K562 (cell line): ENCODE data around the gene IPP. TPM values are rescaled to one million over a fixed set of nuclear protein-coding genes. Genes with fewer than 3 reads are reported as not detected.

Source experiments
- AFF1 ChIP-seq, 2 experiments: fragments of 450-650 bp; IDR thresholded peaks; 2 replicates each; pipeline ENCODE4 v1.6.1; 2018; ENCODE audit warnings: mild to moderate bottlenecking in 2 of 2, low read depth in 1 of 2; ENCODE audit not compliant: partially characterized antibody in 2 of 2
- ASH1L ChIP-seq: fragments of 450-650 bp; IDR thresholded peaks from 2 replicates; pipeline ENCODE4 v1.6.1; 2018; ENCODE audit warnings: borderline replicate concordance, mild to moderate bottlenecking, low read depth; ENCODE audit not compliant: partially characterized antibody
- ATF6 ChIP-seq: sonication (generic); formaldehyde crosslinking; IDR thresholded peaks from 2 replicates; pipeline ENCODE4 v1.4.0; 2020; ENCODE audit warnings: mild to moderate bottlenecking, missing genetic modification reagents
- CBX5 ChIP-seq: IDR thresholded peaks from 2 replicates; pipeline ENCODE4 v1.6.1; 2014; ENCODE audit warnings: low read depth, borderline replicate concordance
- CGGBP1 ChIP-seq: fragments of 250-450 bp; sonication (Bioruptor Pico); IDR thresholded peaks from 2 replicates; pipeline ENCODE4 v1.9.0; 2021; ENCODE audit warnings: mild to moderate bottlenecking
- DACH1 ChIP-seq: fragments of 450-650 bp; IDR thresholded peaks from 2 replicates; pipeline ENCODE4 v1.6.1; 2018; ENCODE audit not compliant: partially characterized antibody
- DMBX1 ChIP-seq: fragments of 250-450 bp; sonication (Bioruptor Pico); IDR thresholded peaks from 2 replicates; pipeline ENCODE4 v1.8.0; 2022; ENCODE audit warnings: inconsistent platforms, mild to moderate bottlenecking, moderate library complexity, borderline replicate concordance
- FOXM1 ChIP-seq, 2 experiments: fragments of 450-650 bp in 1 of 2; sonication (generic) in 1 of 2; formaldehyde crosslinking in 1 of 2; IDR thresholded peaks; 2 replicates each; pipeline versions ENCODE4 v1.6.1 to v1.9.0; 2017 to 2022; ENCODE audit warnings: low read depth in 2 of 2, mild to moderate bottlenecking in 2 of 2, missing genetic modification reagents in 1 of 2, moderate library complexity in 1 of 2
- MYNN ChIP-seq, 2 experiments: sonication (generic); formaldehyde crosslinking in 1 of 2; IDR thresholded peaks; 2 replicates each; pipeline versions ENCODE4 v1.5.0 to v1.6.1; 2016 to 2020; ENCODE audit warnings: antibody characterized with exemption in 1 of 2, missing genetic modification reagents in 1 of 2
- POLR3G ChIP-seq: IDR thresholded peaks from 2 replicates; pipeline ENCODE4 v1.6.1; 2011; ENCODE audit not compliant: insufficient read length, insufficient replicate concordance; ENCODE audit errors: extremely low read depth
- PRDM10 ChIP-seq: fragments of 450-650 bp; IDR thresholded peaks from 2 replicates; pipeline ENCODE4 v1.6.1; 2018; ENCODE audit not compliant: partially characterized antibody
- RFX5 ChIP-seq: IDR thresholded peaks from 2 replicates; pipeline ENCODE4 v1.6.1; 2011; ENCODE audit warnings: low read depth, mild to moderate bottlenecking, improper control_type of control experiment, low read length
- ZNF175 ChIP-seq: fragments of 200-800 bp; sonication (Bioruptor generic); IDR thresholded peaks from 2 replicates; pipeline ENCODE4 v1.6.1; 2016; ENCODE audit warnings: low read depth, mild to moderate bottlenecking, missing genetic modification characterization, missing compliant biosample characterization
- ZNF24 ChIP-seq: fragments of 450-650 bp; IDR thresholded peaks from 2 replicates; pipeline ENCODE4 v1.6.1; 2016
- ZNF589 ChIP-seq: fragments of 200-800 bp; sonication (Bioruptor generic); IDR thresholded peaks from 2 replicates; pipeline ENCODE4 v1.6.1; 2016; ENCODE audit warnings: low read depth, missing genetic modification characterization, missing compliant biosample characterization
- ZNF699 ChIP-seq: fragments of 250-450 bp; sonication (Bioruptor Pico); IDR thresholded peaks from 2 replicates; pipeline ENCODE4 v1.8.0; 2021; ENCODE audit warnings: mild to moderate bottlenecking, moderate library complexity; ENCODE audit not compliant: insufficient replicate concordance
- polyA plus RNA-seq, 8 experiments: library from polyadenylated mRNA; depleted of rRNA in 4 of 8; stranded (reverse) in 5 of 8; unstranded in 3 of 8; fragments of >200 nt; fragmentation: Nextera tagmentation in 2 of 8; fragmentation: Illumina TruSeq in 1 of 8; extraction: Ambion mirVana in 2 of 8; extraction: Trizol in 1 of 8; gene quantifications; 2 replicates each; pipeline versions ENCODE4 v1.2.1 to v1.2.3, GENCODE V29; 2011 to 2014; ENCODE audit warnings: inconsistent platforms in 1 of 8, missing spikeins in 1 of 8
- total RNA-seq, 7 experiments: library from RNA; depleted of rRNA in 6 of 7; stranded (reverse); fragments of >200 nt in 6 of 7; fragmentation: Illumina TruSeq in 2 of 7; extraction: Trizol in 2 of 7; gene quantifications; 2 replicates each; pipeline versions ENCODE4 v1.2.1 to v1.2.3, GENCODE V29; 2011 to 2021; ENCODE audit warnings: low replicate concordance in 1 of 7

The IPP gene
- total and polyA plus RNA-seq, 9 of the 15 experiments (the other 6 are each of a cell fraction or from before 2014, with no cell fraction given): 6.9 to 15.1 (median 9.7) TPM

GRCh38 chr1:45687014-45687753, 63.3 kb downstream of the IPP start (continued):
- peak; percentile 21 to 99 for TF ChIP-seq AFF1 (IDR thresholded peaks at IDR 0.05; ENCODE audit: low read depth in 1 of 2, partially characterized antibody in 2 of 2)
- no peak for TF ChIP-seq POLR3G
- TF ChIP-seq PRDM10: peak; percentile 6
- no peak for TF ChIP-seq CBX5
- TF ChIP-seq ATF6 (CRISPR knock-in tag): peak; percentile 86
- TF ChIP-seq RFX5: no peak
- no peak for TF ChIP-seq DACH1
- peak; percentile 86 for TF ChIP-seq ZNF589 (CRISPR knock-in tag)
- TF ChIP-seq ZNF24: peak; percentile 93
- peak; percentile 12 for TF ChIP-seq ASH1L
- no peak for TF ChIP-seq FOXM1 (IDR thresholded peaks at IDR 0.05; ENCODE audit: low read depth)
- TF ChIP-seq FOXM1 (CRISPR knock-in tag; IDR thresholded peaks at IDR 0.05; ENCODE audit: low read depth): peak; percentile 41
- no peak for TF ChIP-seq ZNF699 (CRISPR knock-in tag)
- TF ChIP-seq DMBX1 (CRISPR knock-in tag): peak; percentile 53; the same call in 1 of the 2 replicates
- no peak for TF ChIP-seq MYNN (IDR thresholded peaks at IDR 0.05)
- TF ChIP-seq MYNN (CRISPR knock-in tag; IDR thresholded peaks at IDR 0.05): no peak
- TF ChIP-seq CGGBP1 (CRISPR knock-in tag): peak; percentile 45; the same call in 1 of the 2 replicates
- peak; percentile 64; the same call in 1 of the 2 replicates for TF ChIP-seq ZNF175
